Measurements from ENCODE around the gene FAM133A.

FAM133A gene

GRCh38 chrX:93673869-93674271 lies at the start of gene FAM133A:
Gene FAM133A, plus strand, starts transcription at chrX:93674206. Its CDS starts 35,214 bp downstream, at chrX:93709420.
- peak; percentile 63 for DNase-seq

GRCh38 chrX:93637591-93637990 lies 36.4 kb upstream of the FAM133A start:
- no peak for DNase-seq

GRCh38 chrX:93649381-93649780 lies 24.6 kb upstream of the FAM133A start:
- DNase-seq, result no peak

GRCh38 chrX:93660575-93660974 lies 13.4 kb upstream of the FAM133A start:
- no peak for DNase-seq

DNA sequence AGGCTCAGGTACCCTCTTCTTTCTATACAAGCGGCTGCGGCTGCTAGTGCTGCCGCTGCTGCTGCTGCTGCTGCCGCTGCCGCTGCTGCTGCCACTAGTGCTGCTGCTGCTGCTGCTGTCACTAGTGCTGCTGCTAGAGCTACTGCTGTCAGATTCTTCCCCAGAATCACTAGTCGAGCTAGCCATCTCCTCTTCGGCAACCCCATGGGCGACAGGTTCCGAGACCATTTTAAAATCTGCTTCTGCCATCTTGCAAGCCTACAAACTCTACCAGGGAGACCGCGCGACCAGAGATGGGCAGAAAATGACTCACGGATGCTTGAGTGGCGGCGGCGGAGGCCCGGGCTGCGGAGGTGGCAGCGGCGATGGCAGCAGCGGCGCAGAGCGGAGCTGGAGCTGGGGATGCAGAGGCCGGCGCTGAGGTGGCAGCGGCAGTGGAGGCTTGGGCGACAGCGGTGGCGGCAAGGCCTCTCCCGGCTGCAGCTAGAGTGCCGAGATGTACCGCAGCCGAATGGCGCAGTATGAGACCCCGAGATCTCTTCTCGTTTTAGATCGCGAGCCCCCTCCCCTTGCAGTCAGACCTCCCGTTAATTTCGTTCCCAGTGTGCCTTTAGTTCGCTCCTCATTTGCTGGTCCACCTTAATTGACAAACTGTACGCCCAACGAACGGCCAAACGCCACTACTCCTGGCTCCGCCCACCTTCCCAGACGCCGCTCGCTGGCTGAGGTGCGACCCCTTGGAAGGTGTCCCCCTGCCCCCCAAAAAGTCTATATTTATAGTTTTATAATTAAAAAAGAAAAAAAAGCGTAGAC lies 744 bp upstream of the FAM133A start, which contains the start of gene NAP1L3:
Gene NAP1L3, minus strand, starts transcription at position 523 of the 813 bp plus-strand sequence. Its CDS starts 274 bp downstream, at position 249.
- peak; percentile 97 for DNase-seq

- no peak for DNase-seq
These were observed 22.0 kb downstream of the FAM133A start for GRCh38 chrX:93695981-93696380.

DNA sequence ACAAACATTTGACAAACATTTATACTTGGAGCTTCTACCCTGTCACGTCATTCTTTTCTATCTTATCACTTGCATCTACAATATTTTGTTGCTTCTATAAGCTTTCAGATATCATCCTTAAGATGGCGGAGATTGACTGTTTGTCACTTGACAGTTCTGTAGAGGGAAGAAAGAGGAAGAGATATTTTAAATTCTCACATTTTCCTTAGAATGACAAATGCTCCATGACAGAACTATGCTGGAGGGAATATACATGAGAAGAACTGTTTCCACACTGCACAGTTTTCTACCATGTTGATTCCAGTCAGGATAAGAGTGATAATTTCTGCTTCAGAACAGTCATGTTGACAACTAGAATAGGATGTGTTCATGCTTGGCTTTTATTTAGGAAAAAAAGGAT lies 29.7 kb downstream of the FAM133A start:
- DNase-seq, result no peak

GRCh38 chrX:93711076-93711475 lies 37.1 kb downstream of the FAM133A start:
- DNase-seq, result no peak

DNA sequence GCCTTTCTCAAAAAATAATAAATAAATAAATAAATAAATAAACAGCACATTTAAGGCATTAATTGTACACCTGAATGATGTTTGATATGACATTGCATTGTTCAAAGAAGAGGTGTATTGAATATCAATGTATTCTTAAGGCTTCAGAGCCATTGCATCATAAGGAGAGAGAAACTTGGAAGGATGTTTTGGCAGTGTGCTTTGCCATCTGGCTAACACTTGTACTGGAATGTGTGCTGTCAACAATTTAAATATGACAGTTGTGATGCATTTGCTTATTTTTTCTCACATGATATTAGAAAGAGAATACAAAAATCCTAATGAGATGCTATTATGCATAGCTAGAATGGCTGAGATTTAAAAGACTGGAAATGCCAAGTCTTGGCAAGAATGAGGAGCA lies 67.8 kb downstream of the FAM133A start:
- DNase-seq, result no peak

GRCh38 chrX:93760163-93760562 lies 86.2 kb downstream of the FAM133A start:
- DNase-seq, result no peak
